HepG2 (cell line): ENCODE results near the gene PDZRN4. TPM values are rescaled to one million over a fixed set of nuclear protein-coding genes. Genes with fewer than 3 reads are reported as not detected.

ENCODE experiments used
- BCLAF1 ChIP-seq: fragments of 450-650 bp; IDR thresholded peaks from 2 replicates; pipeline ENCODE4 v1.6.1; 2017; ENCODE audit warnings: mild to moderate bottlenecking
- JARID2 ChIP-seq: sonication (generic); formaldehyde crosslinking; IDR thresholded peaks from 2 replicates; pipeline ENCODE4 v1.8.1; 2023; ENCODE audit warnings: missing genetic modification reagents, inconsistent platforms; ENCODE audit not compliant: insufficient replicate concordance
- MIXL1 ChIP-seq: IDR thresholded peaks from 2 replicates; pipeline ENCODE4 v1.6.1; 2016
- RFX3 ChIP-seq: IDR thresholded peaks from 2 replicates; pipeline ENCODE4 v1.6.1; 2016; ENCODE audit warnings: missing biosample characterization, missing genetic modification reagents
- ZNF230 ChIP-seq: sonication (generic); formaldehyde crosslinking; IDR thresholded peaks from 2 replicates; pipeline ENCODE4 v1.4.0; 2020; ENCODE audit warnings: mild to moderate bottlenecking, missing genetic modification reagents
- ZNF251 ChIP-seq: sonication (generic); formaldehyde crosslinking; IDR thresholded peaks from 2 replicates; pipeline ENCODE4 v1.9.0; 2021; ENCODE audit warnings: mild to moderate bottlenecking, missing genetic modification reagents
- ZNF841 ChIP-seq: sonication (generic); formaldehyde crosslinking; IDR thresholded peaks from 2 replicates; pipeline ENCODE4 v1.8.1; 2023; ENCODE audit warnings: missing genetic modification reagents, borderline replicate concordance
- ZNF850 ChIP-seq: sonication (generic); formaldehyde crosslinking; conservative IDR thresholded peaks from 2 replicates; pipeline ENCODE4 v1.9.0; 2021; ENCODE audit warnings: mild to moderate bottlenecking, missing genetic modification reagents
- polyA plus RNA-seq, 8 experiments: library from polyadenylated mRNA; depleted of rRNA in 3 of 8; stranded (reverse) in 7 of 8; unstranded in 1 of 8; fragments of >200 nt; fragmentation: Illumina TruSeq in 4 of 8; extraction: Trizol in 4 of 8; gene quantifications; 2 replicates each; pipeline versions ENCODE4 v1.2.1 to v1.2.3, GENCODE V29; 2011 to 2016; ENCODE audit warnings: low read depth in 4 of 8, missing spikeins in 1 of 8, mixed read lengths in 1 of 8; ENCODE audit not compliant: insufficient read depth in 1 of 8
- total RNA-seq, 5 experiments: library from RNA; depleted of rRNA; stranded (reverse); fragments of >200 nt; fragmentation: Illumina TruSeq; extraction: Trizol; gene quantifications; 2 replicates each; pipeline ENCODE4 v1.2.3, GENCODE V29; 2016; ENCODE audit warnings: low read depth in 1 of 5
- TF ChIP-seq, protein P1 (sequence below): sonication (generic); formaldehyde crosslinking; IDR thresholded peaks from 2 replicates; pipeline ENCODE4 v1.5.1; 2020; ENCODE audit warnings: mild to moderate bottlenecking, moderate library complexity, missing genetic modification reagents

The PDZRN4 gene
- total and polyA plus RNA-seq, 2 of the 13 experiments (the other 11 are each of a cell fraction or from before 2014, with no cell fraction given): not detected

DNA sequence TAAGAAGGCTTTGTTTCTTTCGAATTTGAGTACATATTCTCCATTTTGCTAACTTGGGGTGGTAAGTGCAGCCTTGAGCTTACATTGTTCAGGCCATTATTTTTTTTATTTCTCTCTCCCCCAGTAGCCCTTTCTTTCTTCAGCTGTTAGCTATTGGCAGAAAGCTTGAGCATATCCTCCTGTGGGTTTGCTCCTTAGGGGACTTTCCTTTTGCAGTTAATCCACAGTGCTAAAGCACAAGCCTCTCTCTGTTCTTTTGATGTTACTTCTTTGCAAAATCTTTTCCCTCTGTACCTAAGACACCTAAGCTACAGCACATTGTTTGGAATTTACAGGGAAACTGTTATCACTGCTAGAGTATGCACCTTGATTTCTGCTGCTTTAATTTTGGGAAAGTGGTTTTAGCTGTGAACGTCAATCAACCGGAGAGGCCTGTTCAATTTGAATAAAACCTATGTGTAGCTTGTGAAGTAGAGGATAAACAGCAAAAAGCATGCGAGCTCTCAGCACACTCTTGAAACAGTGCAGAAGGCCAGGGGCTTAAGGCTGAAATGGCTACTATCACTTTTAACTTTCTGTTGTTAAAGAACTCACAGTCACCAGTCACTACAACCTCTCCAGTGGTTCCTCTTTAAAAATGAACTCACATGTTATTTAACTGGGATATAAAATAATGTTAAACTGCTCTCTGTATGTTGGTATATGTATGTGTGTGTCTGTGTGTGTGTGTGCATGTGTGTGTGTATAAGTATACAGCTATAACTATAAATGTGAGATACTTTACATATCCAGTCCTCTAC, 139.2 kb downstream of the PDZRN4 start (continued):
- TF ChIP-seq, protein P1, sequence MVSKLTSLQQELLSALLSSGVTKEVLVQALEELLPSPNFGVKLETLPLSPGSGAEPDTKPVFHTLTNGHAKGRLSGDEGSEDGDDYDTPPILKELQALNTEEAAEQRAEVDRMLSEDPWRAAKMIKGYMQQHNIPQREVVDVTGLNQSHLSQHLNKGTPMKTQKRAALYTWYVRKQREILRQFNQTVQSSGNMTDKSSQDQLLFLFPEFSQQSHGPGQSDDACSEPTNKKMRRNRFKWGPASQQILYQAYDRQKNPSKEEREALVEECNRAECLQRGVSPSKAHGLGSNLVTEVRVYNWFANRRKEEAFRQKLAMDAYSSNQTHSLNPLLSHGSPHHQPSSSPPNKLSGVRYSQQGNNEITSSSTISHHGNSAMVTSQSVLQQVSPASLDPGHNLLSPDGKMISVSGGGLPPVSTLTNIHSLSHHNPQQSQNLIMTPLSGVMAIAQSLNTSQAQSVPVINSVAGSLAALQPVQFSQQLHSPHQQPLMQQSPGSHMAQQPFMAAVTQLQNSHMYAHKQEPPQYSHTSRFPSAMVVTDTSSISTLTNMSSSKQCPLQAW (CRISPR knock-in tag): no peak
- TF ChIP-seq JARID2 (CRISPR knock-in tag): no peak
- no peak for TF ChIP-seq ZNF850 (CRISPR knock-in tag)
- no peak for TF ChIP-seq BCLAF1
- no peak for TF ChIP-seq ZNF251 (CRISPR knock-in tag)
- TF ChIP-seq MIXL1: no peak
- TF ChIP-seq RFX3: no peak
- no peak for TF ChIP-seq ZNF230 (CRISPR knock-in tag)
- no peak for TF ChIP-seq ZNF841 (CRISPR knock-in tag)
- TF ChIP-seq, all 625 proteins: peak for 0
